ENCODE data around the gene RAB14. TPM values are rescaled to one million over a fixed set of nuclear protein-coding genes. Genes with fewer than 3 reads are reported as not detected.

The RAB14 gene
- total and polyA plus RNA-seq, 2 experiments from 2014 or later = 22.8 to 31.0 TPM

- TF ChIP-seq REST (IDR thresholded peaks at IDR 0.05; ENCODE audit: unreplicated experiment) = no peak
- TF ChIP-seq ZNF331 (CRISPR knock-in tag; IDR thresholded peaks at IDR 0.05; ENCODE audit: low read depth) = no peak
- TF ChIP-seq NANOG (IDR thresholded peaks at IDR 0.05; ENCODE audit: borderline replicate concordance) = no peak
Measured at GRCh38 chr9:121204121-121204520, 2.5 kb upstream of the RAB14 start (continued).

GRCh38 chr9:121201045-121201737, 478 bp downstream of the RAB14 start:
- H3K9me3 Mint-ChIP-seq = no peaks in the 10 kb centered on the region; the same call in 2 of the 3 replicates
- no peaks in the 10 kb centered on the region for H3K9me2 ChIP-seq (ENCODE audit: insufficient read depth)
- H2AFZ ChIP-seq = 0 out of 2 replicates have a peak overlapping the region, but pooled peaks have one; percentile 15
- peak; percentile 60 for DNase-seq (ENCODE audit: low spot score)
- peaks cover 7% of the 10 kb centered on the region for H3K27me3 Mint-ChIP-seq (ENCODE audit: insufficient read depth, low read depth, poor library complexity)
- peaks cover 24% of the 10 kb centered on the region for H3K4me1 Mint-ChIP-seq
- H3K27ac ChIP-seq (ENCODE audit: low read depth) = peak overlapping the region; percentile 83
- peak overlapping the region; percentile 93 for H3K4me3 Mint-ChIP-seq
- H3K4me3 ChIP-seq = peak overlapping the region; percentile 83
- peak overlapping the region; percentile 89 for H3K27ac Mint-ChIP-seq
- no peaks in the 10 kb centered on the region for H3F3A ChIP-seq (replicated peaks; ENCODE audit: low read depth)
- H3K4me2 ChIP-seq = peak overlapping the region; percentile 83
- H3K79me2 ChIP-seq (replicated peaks; ENCODE audit: insufficient read depth) = peaks cover 48% of the 10 kb centered on the region
- peak; percentile 77 for ATAC-seq
- H4K20me1 ChIP-seq (replicated peaks; ENCODE audit: insufficient read depth) = peaks cover 33% of the 10 kb centered on the region
- H3K36me3 ChIP-seq (ENCODE audit: insufficient read depth) = no peaks in the 10 kb centered on the region
- H3K36me3 Mint-ChIP-seq (ENCODE audit: low read depth) = no peaks in the 10 kb centered on the region; the same call in 2 of the 3 replicates
- no peaks in the 10 kb centered on the region for H3K27me3 ChIP-seq (ENCODE audit: insufficient read depth)
- TF ChIP-seq STAT1 (IDR thresholded peaks at IDR 0.05; ENCODE audit: unreplicated experiment) (no peak), ETS1 (IDR thresholded peaks at IDR 0.05) (no peak)
- peaks cover 21% of the 10 kb centered on the region for H3K4me1 ChIP-seq (ENCODE audit: insufficient read depth)

- Histone ChIP-seq H3F3A (replicated peaks; ENCODE audit: low read depth) (no peaks in the 10 kb centered on the region), H3K27me3 (ENCODE audit: insufficient read depth) (no peaks in the 10 kb centered on the region), H3K27ac (ENCODE audit: low read depth) (no peak overlapping the region), H2AFZ (no peak overlapping the region), H3K79me2 (replicated peaks; ENCODE audit: insufficient read depth) (peaks cover 56% of the 10 kb centered on the region), H3K4me2 (peak overlapping the region; percentile 83), H4K20me1 (replicated peaks; ENCODE audit: insufficient read depth) (peaks cover 33% of the 10 kb centered on the region), H3K4me3 (peak overlapping the region; percentile 83), H3K4me1 (ENCODE audit: insufficient read depth) (peaks cover 21% of the 10 kb centered on the region), H3K36me3 (ENCODE audit: insufficient read depth) (no peaks in the 10 kb centered on the region), H3K9me2 (ENCODE audit: insufficient read depth) (no peaks in the 10 kb centered on the region)
- H3K4me3 Mint-ChIP-seq = peak overlapping the region; percentile 93
- DNase-seq (ENCODE audit: low spot score) = no peak
- H3K27me3 Mint-ChIP-seq (ENCODE audit: insufficient read depth, low read depth, poor library complexity) = peaks cover 7% of the 10 kb centered on the region
- no peak for ATAC-seq
- peak overlapping the region; percentile 27; the same call in 1 of the 2 replicates for H3K27ac Mint-ChIP-seq
- no peaks in the 10 kb centered on the region; the same call in 2 of the 3 replicates for H3K36me3 Mint-ChIP-seq (ENCODE audit: low read depth)
- H3K9me3 Mint-ChIP-seq = no peaks in the 10 kb centered on the region; the same call in 2 of the 3 replicates
- peaks cover 26% of the 10 kb centered on the region for H3K4me1 Mint-ChIP-seq
- TF ChIP-seq ZNF114 (CRISPR knock-in tag; IDR thresholded peaks at IDR 0.05) = no peak
- no peak for TF ChIP-seq STAT1 (IDR thresholded peaks at IDR 0.05; ENCODE audit: unreplicated experiment)
- no peak for TF ChIP-seq ZNF331 (CRISPR knock-in tag; IDR thresholded peaks at IDR 0.05; ENCODE audit: low read depth)
- TF ChIP-seq CREB1 (CRISPR knock-in tag; IDR thresholded peaks at IDR 0.05; ENCODE audit: low read depth) = no peak
- TF ChIP-seq NANOG (IDR thresholded peaks at IDR 0.05; ENCODE audit: borderline replicate concordance) = no peak
- no peak for TF ChIP-seq REST (IDR thresholded peaks at IDR 0.05; ENCODE audit: unreplicated experiment)
- no peak for TF ChIP-seq ETS1 (IDR thresholded peaks at IDR 0.05)
- TF ChIP-seq EZH2phosphoT487 (IDR thresholded peaks at IDR 0.05; ENCODE audit: unreplicated experiment) = no peak
- no peak for TF ChIP-seq CTCF (conservative IDR thresholded peaks at IDR 0.05; ENCODE audit: low read depth in 2 of 2)
Measured at GRCh38 chr9:121200356-121200755, 1.3 kb downstream of the RAB14 start.
